Medulla oblongata (tissue), 1 donor: ENCODE results near the gene LARP6.
"Not testable (repeated sequence)": the region's sequence is repeated elsewhere in the genome, so short reads cannot be mapped to it uniquely, and the experiment has no call there.

Experiments
- DNase-seq: peaks from one replicate; pipeline ENCODE4 v3.0.0-alpha.2; 2015; ENCODE audit errors: extremely low spot score

The LARP6 gene

DNA sequence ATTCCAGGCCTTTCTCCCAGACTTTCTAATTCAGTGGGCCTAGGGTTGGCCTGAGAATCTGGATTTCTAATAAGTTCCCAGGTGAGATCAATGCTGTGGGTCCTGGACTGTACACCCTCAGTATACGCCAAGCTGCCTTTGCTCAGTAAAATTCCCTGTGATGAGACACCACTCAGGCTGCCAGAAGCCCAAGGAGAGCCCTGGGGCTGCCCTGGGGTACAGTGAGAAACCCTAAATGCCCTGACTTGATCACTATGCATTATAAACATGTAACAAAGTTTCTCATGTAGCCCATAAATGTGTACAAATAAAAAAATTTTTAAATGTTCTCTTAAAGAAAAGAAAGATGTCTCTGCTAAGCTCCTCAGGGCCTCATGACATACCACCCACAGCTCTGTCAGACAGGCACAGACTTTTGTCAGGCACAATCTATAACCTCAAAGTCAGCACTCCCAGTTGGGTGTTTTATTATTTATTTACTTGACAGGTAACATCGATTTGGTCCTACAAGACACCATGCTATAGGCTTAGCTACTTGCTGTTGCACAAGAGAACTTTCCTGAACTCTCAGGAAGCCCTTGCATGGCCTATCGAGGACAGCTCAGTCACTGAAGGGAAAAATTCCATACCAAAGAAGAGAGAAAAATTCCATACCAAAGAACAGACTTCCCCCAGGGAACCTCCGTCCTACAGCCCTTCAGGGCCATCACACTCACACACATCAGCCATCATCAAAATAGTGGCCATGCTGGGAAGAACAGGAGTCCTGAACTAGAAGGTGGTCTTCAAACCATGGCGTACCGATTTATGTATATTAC, 22.7 kb downstream of the LARP6 start:
- DNase-seq: no peak

DNA sequence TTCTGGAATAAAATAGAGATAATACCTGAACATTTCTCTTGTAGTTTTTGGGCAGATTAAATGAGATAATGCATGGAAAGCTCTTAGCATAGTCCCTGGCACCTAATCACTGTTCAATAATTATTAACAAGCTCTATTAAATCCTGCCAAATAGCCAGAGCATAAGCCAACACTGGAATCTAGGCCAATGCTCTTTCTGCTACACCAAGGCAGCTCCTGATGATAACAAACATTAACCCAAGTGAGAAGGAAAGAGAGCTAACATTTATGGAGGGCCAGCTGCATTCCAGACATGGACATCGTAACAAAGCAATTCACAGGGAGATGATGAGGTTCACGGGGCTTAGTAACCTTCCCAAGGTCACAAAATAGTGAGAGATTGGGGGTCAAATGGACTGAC, 23.3 kb downstream of the LARP6 start:
- no peak for DNase-seq

DNA sequence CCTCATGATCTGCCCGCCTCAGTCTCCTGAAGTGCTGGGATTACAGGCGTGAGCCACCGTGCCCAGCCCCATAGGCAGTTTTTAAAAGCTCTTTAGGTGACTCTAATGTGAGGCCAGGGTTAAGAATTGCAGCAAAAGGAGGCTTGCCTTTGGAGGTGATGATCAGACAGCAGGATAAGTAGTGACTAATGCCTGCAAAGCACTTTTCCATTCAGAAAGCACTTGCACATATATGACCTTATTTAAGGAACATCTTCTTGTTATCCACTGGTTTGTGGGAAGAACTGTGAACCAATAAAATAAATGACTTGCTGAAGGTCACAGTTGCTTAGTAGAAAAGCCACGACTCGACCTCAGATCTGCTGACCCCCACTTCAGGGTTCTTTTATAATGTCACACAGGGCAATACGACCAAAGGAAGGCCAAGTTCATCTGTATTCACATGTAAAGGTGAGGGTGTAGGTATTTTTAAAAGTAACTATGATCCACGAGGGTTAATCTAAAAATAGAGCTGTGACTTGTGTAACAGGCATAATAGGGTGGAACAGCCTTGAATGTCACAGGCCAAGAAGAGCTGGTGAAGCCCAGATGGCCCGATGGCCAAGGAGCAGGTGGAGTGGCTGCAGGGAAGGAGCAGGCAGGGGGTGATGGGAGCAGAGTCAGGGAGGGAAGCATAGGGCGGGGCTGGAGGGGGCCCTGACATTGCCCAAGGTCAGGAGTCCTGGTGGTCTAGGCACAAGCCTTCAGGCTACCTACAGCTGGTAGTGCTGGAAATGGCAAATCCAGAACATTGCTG, 24.4 kb downstream of the LARP6 start:
- DNase-seq: no peak

DNA sequence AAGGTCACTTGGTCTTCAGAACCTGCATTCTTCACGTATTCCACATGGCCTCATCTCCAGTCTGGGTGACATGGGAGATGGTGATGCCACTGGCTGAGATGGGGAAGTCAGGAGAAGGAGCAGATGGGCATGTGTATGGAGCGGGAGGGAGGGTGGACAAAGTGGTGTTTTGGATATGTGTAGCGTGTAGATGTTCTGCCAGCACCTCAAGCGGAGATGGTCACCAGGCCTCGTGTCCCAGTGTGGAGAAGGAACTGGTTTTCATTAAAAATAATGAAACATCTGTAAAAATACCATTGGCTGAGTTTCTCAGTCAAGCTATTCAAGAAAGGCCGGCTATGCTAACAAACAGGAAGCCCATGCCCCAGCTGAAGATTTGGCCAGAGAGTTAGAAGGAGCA, 26.2 kb downstream of the LARP6 start:
- no peak for DNase-seq

DNA sequence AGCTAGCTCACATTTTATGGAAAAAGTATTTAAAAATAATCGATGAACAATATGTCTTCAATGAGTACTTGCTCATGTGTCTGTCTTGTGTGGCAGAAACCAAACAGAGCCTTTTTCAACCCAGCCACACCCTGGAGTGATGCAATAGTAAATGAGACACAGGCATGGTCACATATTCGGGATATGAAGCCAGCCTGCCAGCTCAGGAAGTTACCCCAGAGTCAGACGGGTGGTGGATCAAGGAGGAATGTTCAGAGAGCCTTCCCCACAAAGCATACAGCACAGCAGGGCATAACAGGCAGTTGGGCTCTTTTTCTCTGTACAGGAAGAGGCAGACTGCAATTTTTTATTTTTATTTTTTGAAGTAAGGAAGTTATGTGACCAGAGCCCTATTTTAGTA, 27.3 kb downstream of the LARP6 start:
- DNase-seq: no peak

DNA sequence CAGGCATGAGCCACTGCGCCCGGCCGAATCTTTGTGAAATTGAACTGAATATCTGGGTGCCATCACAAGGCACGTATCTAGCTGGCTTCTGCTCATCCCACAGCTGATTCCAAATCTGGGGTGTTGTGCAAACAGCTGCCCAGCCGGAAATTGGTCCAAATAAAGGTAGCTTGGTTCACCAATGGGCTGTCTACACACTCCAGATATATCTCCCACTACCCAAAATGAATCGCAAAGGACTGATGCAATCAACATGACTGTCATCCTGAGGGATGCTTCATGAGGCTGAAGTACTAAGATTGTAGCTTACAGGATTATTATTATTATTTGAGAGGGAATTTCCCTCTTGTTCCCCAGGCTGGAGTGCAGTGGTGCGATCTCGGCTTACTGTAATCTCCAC, 28.1 kb downstream of the LARP6 start:
- no peak for DNase-seq

DNA sequence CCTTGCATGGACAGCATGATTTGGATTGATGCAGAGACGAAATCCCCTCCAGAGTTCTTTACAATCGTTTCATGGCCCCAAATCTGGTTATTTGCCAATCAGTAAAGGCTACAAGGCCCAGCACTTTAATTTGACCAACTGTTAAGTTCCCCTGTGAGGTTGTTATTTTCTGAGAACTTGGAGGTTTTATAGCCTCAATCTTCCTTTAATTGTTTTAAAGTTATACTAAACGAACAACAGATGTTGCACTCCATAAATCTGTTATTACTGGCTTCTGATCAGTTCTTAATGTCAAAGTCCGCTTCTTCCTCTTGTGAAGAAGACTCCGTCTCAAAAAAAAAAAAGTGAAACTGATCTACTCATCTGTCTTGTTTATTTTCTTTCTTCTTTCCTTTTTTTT, 30.8 kb downstream of the LARP6 start:
- DNase-seq: no peak

DNA sequence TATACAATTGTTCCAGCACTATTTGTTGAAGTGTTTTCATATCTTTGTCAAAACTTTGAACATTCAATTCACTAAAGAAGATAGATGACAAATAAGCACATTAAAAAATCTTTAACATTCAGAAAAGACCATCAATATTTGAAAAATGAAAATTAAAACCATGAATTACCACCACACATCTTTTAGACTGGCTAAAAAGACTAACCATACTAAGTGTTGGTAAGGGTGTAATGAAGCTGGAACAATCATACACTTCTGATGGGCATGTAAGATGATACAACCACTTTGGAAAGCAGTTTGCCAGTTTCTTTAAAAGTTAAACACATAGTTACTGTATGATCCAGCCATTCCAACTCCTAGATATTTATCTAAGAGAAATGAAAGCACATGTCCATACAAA, 33.7 kb downstream of the LARP6 start:
- no peak for DNase-seq

DNA sequence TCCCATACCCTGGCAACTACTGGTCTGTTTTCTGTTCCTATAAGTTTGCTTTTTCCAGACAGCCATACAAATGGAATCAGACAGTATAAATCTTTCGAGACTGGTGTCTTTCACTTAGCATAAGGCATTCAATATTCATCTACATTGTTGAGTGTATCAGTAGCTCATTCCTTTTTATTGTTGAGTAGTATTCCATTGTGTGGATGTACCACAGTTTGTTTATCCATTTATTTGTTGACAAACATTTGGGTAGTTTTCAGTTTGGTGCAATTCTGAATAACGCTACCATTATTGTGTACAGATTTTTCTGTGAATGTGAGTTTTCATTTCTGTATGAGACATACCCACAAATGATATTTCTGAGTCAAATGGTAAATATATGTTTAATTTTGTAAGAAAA, 35.4 kb downstream of the LARP6 start:
- no peak for DNase-seq

DNA sequence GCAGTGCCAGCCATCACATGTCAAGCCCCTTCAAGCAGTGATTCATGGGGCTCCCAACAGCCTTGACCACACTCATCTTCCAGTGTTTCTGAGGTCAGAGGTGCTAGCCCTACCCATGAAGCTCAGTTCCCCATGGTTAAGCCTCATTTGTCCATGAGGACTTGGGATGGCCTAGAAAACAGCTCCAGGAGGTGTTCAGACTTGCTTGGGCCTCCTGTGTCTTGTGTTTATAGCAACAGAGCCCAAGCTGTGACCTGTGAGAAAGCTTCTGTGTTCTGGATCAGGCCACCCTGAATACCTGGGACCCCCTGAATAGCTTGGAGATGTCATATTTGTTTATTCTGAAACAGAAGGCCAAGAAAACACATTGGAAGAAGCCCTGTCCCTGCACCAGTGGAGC, 36.7 kb downstream of the LARP6 start:
- no peak for DNase-seq

DNA sequence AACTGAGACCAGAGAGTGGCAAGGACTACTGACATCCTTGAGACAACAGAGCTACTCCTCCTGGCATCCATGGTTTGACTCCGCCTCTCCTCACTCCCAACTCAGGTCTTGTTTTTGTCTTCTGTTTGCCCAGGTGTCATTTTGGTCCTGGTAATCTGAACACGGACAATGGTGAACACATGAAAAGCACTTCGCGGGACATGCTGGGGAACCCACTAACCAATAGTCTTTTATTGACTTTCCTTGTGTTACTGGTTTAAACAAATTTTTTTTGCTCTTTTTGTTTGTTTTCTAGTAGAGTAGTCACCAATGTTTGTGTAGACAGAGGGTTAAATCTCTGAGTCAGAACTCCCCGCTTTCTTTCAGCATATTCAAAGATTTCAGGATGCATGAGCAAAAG, 38.4 kb downstream of the LARP6 start:
- no peak for DNase-seq

DNA sequence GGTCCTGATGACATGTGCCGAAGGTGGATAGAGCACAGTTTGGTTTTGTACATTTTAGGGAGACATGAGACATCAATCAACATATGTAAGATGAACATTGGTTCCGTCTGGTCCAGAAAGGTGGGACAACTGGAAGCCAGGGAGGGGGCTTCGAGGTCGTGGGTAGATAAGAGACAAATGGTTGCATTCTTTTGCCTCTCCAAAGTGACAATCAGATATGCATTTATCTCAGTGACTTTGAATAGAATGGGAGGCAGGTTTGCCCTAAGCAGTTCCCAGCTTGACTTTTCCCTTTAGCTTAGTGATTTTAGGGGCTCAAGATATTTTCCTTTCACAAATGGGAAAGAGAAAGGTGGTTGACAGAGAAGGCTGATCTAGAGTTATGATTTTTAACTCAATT, 38.9 kb downstream of the LARP6 start:
- not testable (repeated sequence) for DNase-seq

DNA sequence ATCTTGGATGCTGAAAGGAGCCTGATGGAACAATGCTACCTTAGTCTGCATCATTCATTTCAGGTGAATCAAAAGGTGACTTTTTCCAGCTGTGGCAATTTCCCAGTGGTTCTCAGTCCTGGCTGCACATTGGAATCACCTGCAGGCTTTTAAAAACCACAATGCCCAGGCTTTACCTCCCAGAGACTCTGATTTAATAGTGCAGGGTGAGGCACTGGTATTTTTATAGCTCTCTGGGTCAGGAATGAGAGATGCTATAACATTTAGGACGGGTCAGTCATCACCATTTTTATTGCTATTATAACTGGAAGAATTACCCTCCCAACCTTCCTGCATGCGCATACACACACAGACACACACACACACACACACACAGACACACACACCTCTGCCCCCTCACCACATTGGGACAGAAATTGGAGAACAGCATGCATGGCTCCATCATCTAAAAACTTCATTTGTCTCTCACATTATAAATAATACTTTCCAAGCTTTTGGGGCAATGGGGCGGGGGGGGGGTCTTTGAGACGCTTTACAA, 41.1 kb downstream of the LARP6 start:
- no peak for DNase-seq

DNA sequence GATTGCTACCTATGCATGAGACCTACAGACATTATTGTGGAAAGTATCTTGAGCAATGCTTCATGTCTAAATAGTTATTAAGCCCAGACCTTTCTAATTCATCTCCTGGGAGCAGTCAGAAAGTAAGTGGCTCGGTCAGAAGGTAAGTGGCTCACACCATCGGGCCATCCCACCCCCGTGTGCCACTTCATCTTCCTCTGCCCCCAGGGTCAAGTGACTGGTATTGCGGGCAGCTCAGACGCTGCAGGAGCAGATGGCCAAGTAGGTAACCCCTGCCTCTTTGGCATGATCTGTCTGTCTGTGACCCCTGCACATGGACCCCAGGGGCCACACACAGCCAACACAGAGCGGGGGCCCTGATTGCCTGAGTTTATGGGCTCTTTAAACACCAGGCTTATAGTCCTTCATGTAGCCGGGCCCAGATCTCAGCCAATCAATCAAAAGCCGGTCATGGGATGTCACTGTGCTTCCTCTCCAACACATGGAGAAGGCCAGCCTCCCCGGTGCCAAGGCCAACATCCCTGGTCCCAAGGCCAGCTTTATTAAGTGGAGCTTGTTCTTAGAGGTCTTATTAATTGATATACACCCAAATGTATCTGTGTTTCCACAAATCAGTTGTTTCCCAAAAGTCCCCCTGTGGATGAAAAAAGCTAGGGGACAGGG, 42.9 kb downstream of the LARP6 start:
- no peak for DNase-seq

DNA sequence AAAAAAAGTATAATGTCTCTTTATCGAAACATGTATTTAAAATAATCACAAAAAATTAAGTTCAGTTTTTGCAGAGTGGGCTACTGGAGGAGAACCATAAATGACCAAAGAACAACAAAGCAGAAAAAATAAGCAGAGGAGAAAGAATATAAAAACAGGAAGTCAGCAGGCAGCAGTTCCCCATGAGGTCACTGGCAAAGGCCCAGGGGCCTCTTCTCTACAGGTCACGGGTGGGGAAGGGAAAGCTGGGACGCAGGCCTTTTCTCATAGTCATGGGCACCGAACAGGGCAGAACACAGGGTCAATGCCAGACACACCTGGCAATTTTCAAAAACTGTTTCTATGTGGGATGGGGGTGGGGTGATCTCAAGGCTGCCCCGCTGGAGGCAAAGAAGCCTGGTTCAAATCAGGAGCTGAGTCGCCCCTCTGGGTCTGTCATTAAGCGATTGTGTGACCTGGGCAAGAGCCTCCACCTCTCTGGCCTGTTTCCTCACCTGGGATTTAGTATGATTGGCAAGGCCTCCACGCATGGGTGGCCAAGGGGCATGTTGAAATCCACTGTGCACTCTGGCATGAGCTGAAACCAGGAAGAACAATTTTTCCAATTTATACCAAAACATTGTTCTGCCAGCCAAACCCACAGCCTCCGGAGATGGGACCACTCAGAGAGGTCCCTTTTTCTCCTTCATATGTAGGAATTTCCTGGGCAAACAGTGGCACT, 46.8 kb downstream of the LARP6 start:
- DNase-seq: peak; percentile 78

DNA sequence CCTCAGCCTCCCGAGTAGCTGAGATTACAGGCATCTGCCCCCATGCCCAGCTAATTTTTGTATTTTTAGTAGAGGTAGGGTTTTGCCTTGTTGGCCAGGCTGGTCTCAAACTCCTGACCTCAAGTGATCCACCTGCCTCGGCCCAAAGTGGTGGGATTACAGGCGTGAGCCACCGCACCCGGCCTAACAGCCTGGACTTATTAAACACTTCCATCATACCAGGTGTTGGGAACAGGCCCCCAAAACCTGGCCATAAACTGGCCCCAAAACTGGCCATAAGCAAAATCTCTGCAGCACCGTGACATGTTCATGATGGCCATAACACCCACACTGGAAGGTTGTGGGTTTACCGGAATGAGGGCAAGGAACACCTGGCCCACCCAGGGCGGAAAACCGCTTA, 49.6 kb downstream of the LARP6 start:
- DNase-seq: not testable (repeated sequence)

DNA sequence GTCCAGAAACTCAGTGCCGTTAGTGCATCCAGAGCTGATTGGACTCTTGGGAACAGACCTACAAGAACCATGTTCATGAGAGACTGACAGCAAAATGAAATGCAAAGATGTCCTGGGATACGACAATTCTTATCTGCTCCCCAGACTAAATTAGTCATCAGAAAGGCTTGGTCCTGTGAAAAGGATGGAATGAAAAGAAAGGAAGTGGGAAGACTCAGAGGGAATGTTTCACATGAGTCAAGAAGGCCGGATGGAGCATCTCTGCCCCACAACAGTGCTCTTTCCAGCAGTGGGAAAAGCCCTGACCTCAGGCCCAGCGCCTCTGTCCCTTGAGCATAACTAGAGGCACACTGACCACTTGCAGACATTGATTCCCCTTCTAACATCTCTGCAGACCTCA, 51.3 kb downstream of the LARP6 start:
- DNase-seq: no peak

DNA sequence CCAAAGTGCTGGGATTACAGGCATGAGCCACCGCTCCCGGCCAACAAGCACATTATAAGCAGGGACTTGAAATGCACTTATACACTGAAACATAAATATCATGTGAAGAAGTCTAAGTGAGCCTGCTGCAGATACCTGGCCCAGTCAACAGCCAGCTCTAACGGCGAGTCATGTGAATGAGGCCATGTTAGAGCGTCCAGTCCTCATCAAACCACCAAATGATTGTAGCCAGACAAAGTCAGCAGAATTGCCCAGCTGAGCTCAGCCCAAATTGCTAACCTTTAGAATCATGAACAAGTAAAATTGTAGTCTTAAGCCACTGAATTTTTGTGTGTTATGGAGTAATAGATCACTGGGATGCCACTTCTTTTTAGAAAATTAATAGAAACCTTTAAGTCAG, 52.8 kb downstream of the LARP6 start:
- DNase-seq: no peak

DNA sequence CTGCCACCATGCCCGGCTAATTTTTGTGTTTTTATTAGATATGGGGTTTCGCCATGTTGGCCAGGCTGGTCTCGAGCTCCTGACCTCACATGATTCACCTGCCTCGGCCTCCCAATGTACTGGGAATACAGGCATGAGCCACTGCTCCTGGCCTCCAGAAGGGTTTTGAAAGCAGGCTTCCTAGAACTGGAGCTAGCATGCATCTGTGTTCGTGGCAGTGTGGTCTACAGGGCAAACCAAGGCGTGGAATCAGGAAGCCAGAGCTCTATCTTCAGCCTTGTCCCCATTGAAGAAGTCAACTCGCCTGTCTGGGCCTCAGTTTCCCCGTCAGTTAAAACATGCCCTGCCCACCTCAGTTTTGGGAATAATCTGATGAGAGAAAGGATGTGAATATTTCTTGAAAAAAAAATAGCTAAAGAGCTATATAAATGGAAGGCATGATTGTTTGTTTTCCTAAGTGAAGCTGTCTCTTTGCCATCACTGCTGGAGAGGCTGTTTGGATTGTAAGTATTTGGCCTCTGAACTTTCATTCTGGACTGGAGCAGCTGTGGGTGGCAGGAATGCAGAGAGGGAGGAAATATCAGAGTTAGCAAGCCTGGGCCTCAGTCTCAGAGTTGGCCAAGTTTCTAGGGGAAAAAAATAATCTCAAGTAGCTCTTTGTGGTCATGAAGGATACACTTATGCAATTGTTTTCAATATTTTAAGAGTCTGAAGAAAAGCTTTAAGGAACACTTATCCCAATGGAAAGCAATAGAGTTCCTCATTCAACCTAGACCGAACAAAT, 54.1 kb downstream of the LARP6 start:
- DNase-seq: peak; percentile 24

DNA sequence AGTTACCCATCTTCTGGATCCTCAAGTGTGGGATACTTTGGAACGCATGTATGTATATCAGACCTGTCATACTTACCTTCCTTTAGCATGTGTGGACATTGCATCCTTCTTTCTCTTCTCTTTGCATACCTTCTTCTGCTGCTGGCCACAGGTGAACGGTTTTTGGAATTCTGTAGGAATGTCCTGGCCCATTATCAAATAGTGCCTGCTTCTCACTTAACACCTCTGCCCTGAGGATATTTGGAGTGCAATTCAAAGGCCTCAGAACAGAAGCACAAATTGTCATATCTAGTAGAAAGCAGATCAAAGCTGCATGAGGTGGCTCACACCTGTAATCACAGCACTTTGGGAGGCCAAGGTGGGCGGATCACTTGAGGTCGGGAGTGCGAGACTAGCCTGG, 56.5 kb downstream of the LARP6 start:
- DNase-seq: no peak
